OCI-LY7 (cell line): Measurements from ENCODE around the gene LRRFIP2.

Experiments used
- CTCF ChIP-seq: fragments of 200-600 bp; sonication (generic); conservative IDR thresholded peaks from 2 replicates; pipeline ENCODE4 v1.5.1; 2014; ENCODE audit warnings: mild to moderate bottlenecking, antibody characterized with exemption, low read length, moderate library complexity, mixed read lengths
- EZH2phosphoT487 ChIP-seq: fragments of 200-600 bp; sonication (generic); IDR thresholded peaks from 2 replicates; pipeline ENCODE4 v1.6.1; 2018; ENCODE audit warnings: low read depth, borderline replicate concordance, mild to moderate bottlenecking, mixed run types, antibody characterized with exemption, low read length, moderate library complexity, mixed read lengths

GRCh38 chr3:37014620-37015019 lies 159.8 kb downstream of the LRRFIP2 start:
- TF ChIP-seq CTCF (no peak), EZH2phosphoT487 (no peak)
